Stimulated activated CD8-positive, alpha-beta memory T cell treated with anti-CD3 and anti-CD28 coated beads, Interleukin-4, amount 100 ng/mL, for 1 hour (primary cell): Measurements from ENCODE around the gene VAMP5.
"Not testable (repeated sequence)": the region's sequence is repeated elsewhere in the genome, so short reads cannot be mapped to it uniquely, and the experiment has no call there.

Experiments
- DNase-seq, 2 donors: peaks; one replicate each; pipeline ENCODE4 v3.0.0-alpha.2; 2020; ENCODE audit warnings: low read depth in 2 of 2, low spot score in 1 of 2

The VAMP5 gene

GRCh38 chr2:85583667-85584353 lies 421 bp upstream of the VAMP5 start:
- DNase-seq: no peak

- no peak for DNase-seq
Measured at GRCh38 chr2:85584857-85585780, 888 bp downstream of the VAMP5 start.

- no peak for DNase-seq
Measured at GRCh38 chr2:85585781-85586105, 1.5 kb downstream of the VAMP5 start.

GRCh38 chr2:85588236-85588635 lies 4.0 kb downstream of the VAMP5 start:
- DNase-seq: no peak

- no peak for DNase-seq
Measured at GRCh38 chr2:85588645-85589044, 4.4 kb downstream of the VAMP5 start.

- DNase-seq: no peak
Measured at GRCh38 chr2:85589181-85589580, 5.0 kb downstream of the VAMP5 start.

- no peak for DNase-seq
Measured at GRCh38 chr2:85589982-85590791, 6.0 kb downstream of the VAMP5 start.

GRCh38 chr2:85590950-85591349 lies 6.7 kb downstream of the VAMP5 start:
- DNase-seq: no peak

GRCh38 chr2:85591563-85591962 lies 7.3 kb downstream of the VAMP5 start:
- DNase-seq: no peak

- not testable (repeated sequence) for DNase-seq
Measured at GRCh38 chr2:85592299-85592698, 8.1 kb downstream of the VAMP5 start.

GRCh38 chr2:85593023-85593422 lies 8.8 kb downstream of the VAMP5 start:
- DNase-seq: no peak

- no peak for DNase-seq
Measured at GRCh38 chr2:85594715-85595300, 10.6 kb downstream of the VAMP5 start.

GRCh38 chr2:85595301-85596025 lies 11.2 kb downstream of the VAMP5 start, which contains the start of gene RNF181:
TSS of gene RNF181 (plus strand) at chr2:85595745. CDS start at chr2:85595764, 19 bp downstream.
- peak; percentile 62 to 81 for DNase-seq

GRCh38 chr2:85596026-85596333 lies 11.7 kb downstream of the VAMP5 start:
- no peak for DNase-seq

- no peak for DNase-seq
Measured at GRCh38 chr2:85596486-85597143, 12.4 kb downstream of the VAMP5 start.

GRCh38 chr2:85597241-85597640 lies 13.0 kb downstream of the VAMP5 start:
- no peak for DNase-seq

- DNase-seq: no peak
Measured at GRCh38 chr2:85598594-85599340, 14.5 kb downstream of the VAMP5 start.

- DNase-seq: no peak
Measured at GRCh38 chr2:85599468-85600234, 15.4 kb downstream of the VAMP5 start.

GRCh38 chr2:85600235-85600575 lies 16.0 kb downstream of the VAMP5 start:
- no peak for DNase-seq
